Hepatic stellate cell (primary cell): ENCODE measurements around the gene DST.
A peak's percentile ranks its signal among the peaks of the same experiment; 100 is the strongest.

ENCODE experiments used
- DNase-seq: peaks from one replicate; pipeline ENCODE4 v3.0.0; 2011; ENCODE audit warnings: low spot score

DST gene

DNA sequence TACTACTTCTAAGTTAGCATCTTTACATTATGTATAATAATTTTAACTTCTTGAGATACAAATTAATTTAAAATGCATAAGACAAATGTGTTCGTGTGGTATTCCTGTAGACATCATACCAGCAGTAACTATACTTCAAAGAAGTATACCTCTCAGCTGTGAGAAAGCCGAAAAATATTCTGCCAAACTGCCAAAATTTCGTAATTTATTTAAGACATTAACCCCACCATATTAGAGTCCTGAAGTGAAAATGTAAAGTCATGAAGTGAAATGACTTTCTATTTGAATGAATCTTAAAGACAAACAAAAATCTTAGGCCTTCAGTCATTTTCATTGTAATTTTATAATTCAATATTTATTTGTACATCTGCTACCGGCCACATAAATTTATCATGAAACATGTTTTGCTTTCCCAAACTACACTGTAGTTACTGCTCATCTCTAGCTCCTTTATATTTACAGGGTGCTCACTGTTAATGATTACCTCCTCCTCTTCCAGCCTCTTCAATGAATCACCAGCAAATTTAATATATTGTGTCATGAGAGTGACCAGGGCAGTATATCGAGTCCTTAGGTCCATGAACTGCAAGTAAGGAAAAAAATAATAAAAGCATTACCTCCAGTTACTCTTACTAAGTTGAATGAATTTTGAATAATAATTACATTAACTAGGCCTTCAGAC is 18.5 kb downstream of the DST start:
- no peak for DNase-seq

DNA sequence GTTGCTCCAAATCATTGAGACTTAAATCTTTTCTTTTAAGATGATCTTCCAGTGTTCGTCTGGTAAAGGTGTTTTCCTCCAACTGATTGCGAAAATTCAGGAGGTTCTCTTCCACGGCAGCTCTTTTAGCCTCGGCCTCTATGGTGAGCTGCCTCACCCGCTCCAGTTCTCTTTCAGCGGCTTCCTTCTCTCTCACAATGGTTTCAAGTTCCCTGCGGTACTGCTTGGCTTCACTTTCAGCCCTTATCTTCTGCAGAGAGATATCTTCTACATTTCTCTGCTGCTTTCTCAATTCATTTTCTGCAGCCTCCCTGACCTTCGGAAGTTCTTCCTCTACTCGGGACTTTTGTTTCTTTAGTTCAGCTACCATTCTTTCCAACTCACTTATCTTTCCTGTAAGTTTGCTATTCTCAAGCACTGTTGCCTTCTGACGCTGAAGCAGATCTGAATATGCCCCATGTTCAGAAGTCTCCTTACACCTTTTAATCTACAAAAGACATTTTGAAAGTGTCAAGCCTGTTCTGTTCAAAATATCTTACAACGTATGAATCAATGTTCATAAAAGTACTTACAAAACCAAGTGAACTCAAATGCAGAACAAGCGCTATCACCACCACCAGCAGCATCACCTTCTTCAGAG is 22.3 kb downstream of the DST start:
- DNase-seq, result no peak

DNA sequence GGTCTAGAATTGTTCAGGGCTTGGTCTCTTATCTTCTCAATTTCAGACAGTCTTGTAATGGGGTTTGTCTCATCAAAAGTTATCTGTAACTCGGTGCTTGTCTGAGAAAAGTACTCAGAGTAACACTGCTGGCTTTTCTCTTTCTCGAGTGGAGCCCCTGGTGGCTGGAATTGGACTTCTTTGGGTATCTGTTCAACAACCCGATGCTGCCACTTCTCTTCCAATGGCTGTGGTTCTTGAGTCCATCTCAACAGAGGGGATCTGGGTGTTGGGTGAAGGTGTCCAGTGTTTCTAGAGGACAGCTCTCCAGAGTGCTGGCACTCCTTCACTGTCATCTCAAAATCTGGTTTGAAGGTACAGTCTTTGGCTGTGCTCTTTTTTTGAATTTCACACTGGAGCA is 24.6 kb downstream of the DST start:
- DNase-seq, result no peak

DNA sequence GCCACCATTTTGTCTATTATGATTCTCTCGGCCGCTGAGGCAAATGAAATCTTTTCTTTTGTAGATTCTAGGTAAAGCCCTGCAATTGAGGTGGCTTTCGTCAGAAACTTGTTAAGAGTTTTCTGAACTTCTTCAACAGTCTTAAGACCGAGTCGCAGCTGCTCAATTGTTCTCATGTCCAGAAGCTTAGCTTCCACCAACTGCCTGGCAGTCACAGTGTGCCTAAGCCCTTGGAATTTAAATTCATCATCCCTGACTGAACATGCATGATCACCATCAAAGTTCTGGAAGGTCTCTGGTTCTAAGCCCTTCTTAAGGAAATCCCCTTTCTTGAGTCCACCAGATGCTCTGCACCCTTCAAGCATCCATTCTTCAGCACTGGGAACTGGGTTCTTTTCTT is 25.7 kb downstream of the DST start:
- no peak for DNase-seq

DNA sequence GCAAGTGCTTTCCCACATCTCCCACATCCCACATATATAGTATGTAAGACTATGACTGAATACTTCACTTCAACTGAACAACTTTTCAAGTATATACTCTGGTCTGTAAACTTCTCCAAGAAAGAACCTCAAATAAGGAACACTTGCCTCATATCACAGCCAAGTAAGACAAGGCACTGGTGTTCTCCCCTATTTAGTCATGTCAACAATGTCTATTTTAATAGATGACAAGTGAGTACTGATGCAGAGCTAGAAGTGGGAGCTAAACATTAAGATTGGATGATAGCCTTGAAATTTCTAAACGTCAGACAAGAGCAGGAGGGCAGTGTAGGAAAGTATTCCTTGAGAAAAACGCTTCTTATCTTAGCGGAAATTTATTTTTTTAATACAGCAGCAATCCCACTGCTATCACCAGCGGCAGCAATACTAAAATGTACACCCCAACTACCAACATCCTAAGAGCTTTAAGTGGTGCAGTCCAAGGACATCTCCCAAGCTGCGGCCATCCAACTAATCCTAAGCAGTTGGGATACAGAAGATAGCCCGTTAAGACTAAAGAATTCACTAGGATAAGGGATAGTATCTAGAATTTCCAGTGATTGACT is 29.3 kb downstream of the DST start:
- DNase-seq, result no peak

DNA sequence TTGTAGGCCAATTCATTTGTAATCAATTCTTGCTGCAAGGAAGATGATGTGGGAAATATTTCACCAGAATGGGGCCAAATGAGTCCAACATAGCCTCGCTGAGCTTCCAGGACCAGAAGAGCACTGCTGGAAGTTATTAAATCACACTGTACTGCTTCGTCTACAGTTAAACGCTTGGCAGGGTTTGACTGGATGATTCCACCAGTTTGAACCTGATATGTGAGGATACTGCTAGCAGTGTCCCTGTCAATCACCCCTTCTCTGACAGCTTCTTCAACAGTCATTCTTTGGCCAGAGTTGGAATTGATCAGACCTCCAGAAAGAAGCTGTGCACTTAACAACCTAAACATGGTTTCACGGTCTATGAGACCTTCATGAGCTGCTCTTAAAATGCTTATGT is 34.4 kb downstream of the DST start:
- no peak for DNase-seq

DNA sequence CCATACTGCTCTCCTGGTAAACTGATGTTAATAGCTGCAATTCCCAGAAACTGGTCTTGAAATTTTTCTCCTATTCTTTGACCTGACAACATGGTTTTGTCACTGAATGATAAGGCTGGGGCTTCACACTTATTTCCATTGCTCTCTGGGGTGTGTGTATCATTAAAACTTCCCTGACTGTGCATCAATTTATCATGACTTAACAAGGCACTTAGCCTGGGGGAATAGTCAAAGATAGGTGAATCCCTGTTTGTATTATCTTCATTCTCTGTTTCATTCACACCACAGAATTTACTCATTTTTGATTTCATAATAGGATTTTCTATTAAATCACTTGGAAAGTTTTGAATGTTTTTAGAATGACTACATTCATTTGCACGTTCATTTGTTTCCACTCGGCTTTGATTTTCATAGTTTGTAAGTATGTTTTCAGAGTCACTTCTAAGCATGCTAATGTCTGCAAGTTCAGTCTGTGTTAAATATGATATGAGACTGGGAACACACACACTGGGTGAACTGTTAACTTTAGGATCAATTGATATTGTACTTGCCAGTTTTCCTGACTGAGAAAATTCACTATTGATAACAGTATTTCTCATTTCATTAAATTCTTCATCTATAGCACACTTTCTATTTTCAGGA is 35.5 kb downstream of the DST start:
- DNase-seq, result no peak

DNA sequence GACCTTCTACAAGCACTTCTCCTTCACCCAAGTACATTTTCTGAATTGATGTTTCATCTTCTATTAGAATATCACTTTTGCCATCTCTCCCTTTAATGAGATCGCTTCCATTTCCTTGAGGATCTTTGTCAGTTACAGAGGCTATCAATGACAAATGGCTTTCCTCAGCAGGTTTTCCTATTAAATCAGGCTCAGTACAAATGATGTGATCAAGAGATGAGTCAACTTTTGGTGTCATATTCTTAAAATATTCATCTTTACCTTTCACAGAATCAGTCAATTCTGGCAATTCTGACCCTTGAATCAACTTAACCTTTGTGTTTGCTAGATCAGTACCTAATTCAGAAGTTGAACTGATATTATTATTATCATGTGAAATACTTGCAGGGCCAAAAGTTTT is 37.3 kb downstream of the DST start:
- no peak for DNase-seq

DNA sequence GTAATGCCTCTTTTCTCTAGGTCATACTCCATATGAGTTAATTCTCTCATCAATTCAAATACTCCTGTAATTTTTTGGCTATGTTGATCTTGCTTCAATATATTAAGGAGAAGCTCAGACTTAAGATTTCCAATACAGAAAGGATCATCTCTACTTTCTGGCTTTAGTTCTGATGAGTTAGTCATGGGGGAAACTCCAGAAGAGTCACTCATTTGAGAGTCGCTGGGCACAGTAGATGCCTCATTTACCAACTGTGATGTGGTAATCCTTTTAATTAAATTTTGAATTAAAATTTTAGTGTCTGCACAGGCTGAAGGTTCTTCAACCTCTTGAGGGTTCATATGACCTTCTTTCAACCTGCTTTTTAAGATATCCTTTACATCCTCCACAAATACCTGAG is 38.5 kb downstream of the DST start:
- no peak for DNase-seq

DNA sequence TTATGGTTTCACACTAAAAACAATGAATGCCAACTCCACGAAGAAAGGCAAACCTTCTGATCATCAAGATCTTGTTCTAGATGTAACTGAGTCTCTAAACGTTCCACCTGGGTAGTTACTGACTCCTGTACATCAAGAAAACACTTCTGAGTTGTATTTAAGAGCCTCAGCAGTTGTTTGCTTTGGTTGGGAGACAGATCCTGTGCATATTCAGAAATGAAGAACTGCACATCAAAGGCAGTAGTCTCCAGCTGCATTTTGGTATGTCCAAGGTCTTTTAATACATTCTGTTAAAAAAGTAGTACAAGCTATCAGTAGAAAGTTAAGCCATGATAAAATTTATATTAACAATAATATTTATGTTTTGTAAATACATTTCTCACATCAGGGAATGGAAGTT is 41.3 kb downstream of the DST start:
- DNase-seq, result no peak

DNA sequence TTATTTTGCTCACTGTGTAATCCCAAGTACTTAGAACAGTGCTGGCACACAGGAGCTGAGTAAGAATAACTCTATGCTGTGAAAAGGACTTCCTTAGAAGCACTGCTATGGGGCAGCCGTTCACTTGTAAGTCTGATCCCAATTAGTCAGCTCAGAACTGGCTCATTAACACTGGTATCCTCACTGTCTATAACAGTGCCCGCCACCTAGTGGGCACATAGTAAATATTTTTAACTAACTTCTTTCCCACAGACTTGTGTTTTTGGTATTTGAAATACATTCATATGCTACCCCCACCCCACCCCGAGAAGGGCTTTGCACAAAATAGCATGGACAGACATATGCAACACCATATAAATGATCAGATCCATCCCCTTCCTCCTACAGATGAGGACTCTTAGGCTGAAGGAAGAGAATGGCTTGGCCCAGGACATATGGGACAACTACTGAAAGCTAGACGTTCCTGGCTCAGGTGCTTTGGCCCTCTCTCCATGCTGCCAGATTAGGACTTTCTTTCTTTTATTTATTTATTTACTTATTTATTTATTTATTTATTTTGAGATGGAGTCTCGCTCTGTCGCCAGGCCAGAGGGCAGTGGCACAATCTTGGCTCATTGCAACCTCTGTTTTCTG is 47.1 kb downstream of the DST start:
- peak; percentile 8 for DNase-seq

DNA sequence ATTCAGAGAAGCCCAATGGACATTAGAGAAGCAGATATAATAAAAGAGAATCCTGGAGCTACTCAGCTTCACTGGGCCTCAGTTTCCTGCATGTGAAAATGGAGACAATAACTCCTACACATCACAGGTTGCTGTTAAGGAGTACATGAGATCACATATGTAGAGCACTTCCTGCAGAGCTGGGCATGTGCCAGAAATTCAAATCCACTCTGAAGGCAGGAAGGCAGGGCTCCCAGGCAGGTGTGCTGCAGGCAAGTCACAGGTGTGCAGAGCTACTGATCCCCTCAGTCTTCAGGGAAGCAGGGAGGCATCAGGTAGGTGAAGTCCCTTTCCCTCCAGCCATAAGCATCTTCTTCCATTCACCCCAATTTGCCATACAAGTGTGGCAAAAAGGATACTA is 48.0 kb downstream of the DST start:
- no peak for DNase-seq

DNA sequence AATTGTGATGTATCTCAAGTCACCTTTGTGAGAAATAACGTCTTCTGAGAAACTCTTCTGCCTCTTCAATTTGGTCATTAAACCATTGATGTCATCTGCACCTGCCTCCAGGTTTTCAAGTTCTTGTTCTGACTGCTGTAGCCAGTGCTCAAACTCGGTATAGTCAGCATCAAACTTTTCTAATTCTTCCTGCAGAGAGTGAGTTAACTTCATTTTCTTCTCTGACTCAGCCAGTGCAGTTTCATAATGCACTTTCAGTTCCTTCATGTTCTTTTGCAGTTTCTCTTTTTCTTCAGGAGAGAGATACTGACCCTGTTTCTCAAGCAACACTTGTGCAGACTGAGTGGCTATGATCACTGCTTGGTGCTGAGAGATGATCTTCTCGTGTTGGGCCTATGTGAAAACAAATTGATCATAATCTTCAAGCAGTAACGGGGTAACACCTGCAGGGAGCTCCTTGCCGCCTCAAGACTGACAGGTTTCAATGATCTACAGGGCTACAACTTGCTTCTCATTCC is 48.8 kb downstream of the DST start:
- no peak for DNase-seq

DNA sequence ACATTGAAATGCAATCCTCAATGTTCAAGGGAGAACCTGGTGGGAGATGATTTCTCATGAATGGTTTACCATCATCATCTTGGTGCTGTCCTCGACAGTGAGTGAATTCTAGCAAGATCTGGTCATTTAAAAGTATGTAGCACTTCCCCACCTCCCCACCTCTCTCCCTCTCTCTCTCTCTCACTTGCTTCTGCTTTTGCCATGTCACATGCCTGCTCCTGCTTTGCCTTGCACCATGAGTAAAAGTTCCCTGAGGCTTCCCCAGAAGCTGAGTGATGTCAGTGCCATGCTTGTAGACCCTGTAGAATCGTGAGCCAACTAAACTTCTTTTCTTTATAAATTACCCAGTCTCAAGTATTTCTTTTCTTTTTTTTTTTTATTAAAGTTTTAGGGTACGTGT is 60.5 kb downstream of the DST start:
- DNase-seq, result no peak

DNA sequence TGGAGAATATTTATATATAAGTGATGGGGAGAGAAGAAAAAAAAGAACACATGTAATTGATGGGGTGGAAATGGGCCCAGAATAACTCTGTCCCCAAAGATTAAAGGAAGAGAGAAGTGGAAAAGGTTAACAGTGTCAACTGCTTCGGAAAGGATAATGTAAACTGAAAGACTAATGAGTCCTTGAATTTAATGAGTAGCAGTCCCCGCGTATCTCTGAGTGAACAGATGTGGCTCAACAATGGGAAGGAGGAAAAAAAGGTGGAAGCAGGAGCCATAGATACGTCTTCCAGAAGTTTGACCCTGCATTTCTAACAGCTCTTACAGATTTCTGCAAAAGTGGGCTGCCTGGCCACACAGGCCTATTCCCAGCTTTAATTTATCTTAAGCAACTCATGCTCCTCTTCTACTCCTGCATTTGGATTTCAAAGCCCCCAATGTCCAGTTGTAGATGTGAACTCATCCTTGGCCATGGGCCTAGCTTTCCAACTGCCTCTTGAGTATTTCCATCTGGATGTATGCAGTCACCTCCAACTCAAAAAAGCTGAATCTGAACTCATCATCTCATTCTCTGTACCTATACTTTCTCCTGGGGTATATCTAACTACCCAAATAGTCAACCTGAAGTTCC is 61.3 kb downstream of the DST start:
- no peak for DNase-seq

DNA sequence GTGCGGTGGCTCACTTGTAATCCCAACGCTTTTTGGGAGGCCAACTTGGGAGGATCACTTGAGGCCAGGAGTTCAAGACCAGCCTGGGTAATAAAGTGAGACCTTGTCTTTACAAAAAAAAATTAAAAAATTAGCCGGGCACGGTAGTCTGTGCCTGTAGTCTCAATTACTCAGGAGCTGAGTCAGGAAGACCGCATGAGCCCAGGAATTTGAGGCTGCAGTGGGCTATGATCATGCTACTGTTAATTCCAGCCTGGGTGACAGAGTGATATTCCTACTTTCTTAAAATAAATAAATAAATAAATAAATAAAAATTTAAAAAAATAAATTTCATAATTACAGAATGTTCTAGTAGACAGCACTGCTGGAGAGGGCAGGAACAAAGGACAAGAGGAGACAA is 62.4 kb downstream of the DST start:
- DNase-seq, result no peak

DNA sequence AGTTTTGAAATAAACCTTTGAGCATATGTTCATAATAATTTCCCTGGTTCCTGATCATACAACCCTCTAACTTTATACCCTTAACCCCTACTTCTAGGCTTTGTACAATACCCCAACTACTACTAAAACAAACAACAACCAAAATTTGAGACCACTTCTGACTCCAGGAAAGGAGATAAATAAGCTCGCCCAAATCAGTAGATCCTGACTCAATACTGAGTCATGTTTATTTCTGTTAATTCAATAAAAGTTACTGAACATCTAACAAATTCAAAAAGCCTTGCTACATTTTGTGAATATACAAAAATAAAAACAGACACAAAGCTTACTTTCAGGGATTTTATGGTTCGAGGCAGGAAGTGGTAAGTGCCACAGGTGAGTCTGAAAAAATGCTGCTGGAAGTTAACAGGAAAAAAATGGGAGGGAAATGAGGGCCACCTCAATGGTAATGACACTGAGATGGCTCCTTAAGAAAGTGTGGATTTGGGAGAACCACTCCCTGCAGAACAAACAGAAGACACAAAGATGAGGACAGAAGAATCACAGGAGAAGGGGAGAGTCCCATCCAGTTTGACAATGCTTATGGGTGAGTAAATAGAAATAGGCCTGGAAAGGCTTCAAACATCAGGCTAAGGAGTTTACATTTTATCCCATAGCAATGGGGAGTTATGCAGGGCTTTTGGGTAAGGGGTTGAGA is 63.4 kb downstream of the DST start:
- DNase-seq, result no peak

DNA sequence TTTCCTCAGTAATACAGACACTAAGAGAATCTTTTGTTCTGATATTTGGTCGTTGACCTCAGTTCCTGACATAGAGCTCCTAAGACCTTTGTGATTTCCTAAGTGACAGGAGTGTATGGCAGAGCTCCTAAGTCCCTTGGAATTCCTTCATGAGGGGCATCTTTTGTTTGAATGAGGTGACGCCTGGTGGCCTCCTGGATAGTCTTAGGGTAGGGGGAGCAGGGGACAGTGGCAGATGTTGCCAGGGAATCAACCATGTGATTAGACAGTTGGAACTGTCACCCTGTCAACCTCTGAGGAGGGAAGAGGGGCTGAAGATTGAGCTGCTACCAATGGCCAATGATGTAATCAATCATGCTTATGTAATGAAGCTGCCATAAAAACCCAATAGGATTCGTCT is 67.0 kb downstream of the DST start:
- DNase-seq, result no peak

DNA sequence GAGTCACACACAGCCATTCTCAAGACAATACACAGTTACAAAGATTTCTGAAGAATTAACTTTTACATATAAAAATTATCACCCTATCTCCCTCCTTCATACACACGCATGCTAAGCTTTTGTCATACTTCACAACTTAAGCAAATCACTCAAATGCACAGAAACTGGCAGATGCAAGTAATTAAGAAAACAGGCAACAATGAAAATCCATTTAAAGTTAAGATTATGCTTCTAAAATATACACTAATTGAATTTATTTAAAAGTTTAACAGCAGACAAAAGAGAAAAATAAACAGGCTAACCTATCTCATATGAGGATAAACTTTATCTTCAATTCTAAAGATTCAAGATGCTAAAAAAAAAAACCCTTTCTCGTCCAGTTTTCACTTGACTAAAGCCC is 68.4 kb downstream of the DST start:
- no peak for DNase-seq

DNA sequence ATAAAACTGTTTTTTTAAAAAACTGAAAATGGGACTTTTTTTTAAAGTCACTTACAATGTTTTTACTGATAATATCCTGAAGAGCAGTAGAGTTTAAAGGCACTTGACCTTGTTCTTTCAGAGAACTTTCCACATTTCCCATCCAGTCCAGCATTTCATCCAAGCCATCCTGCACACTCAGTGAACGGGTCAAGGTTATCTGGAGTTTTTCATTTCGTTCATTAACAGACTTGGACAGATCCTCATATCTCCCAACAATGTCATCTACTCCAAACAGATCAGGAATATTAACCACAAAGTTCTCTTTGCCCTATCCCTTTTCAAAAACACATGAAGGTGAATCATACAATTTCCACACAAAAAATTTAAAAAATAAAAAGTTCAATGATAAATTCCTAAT is 69.1 kb downstream of the DST start:
- no peak for DNase-seq

DNA sequence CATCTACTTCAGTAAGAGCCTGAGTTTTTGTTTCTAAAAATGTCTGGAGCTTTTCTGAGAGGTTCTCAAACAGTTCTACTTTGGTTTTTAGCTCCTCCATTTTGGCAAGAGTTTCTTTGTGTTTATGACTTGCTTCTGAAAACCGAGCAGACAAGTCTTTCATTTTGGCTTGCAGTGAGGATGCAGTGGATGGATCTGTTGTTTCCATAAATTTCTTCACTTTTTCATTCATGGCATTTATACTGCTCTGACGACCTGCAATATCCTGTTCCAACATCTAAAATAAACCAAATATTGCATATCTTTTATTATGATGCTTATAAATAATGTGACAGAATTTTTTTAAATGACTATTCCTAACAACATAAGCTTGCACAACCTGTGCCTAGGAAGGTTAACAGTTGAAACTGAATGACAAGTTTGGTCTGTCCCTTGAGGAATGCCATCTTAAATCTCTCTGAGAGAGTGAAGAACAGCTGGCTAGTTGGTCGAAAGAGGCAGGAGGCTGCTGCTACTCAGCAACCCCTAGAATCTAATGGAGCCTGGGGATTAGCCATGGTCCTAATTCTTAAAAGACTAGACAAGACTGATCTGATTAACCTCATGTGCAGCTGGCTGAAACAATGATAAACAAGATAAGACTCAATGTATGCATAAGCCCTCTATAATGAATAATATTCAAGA is 69.8 kb downstream of the DST start:
- no peak for DNase-seq
